KG1 (cell line): ENCODE results near the gene CAV2.

ENCODE experiments used
- DNase-seq: peaks from one replicate; lab custom pipeline; 2025; lab: John Stamatoyannopoulos, UW

CAV2 gene

DNA sequence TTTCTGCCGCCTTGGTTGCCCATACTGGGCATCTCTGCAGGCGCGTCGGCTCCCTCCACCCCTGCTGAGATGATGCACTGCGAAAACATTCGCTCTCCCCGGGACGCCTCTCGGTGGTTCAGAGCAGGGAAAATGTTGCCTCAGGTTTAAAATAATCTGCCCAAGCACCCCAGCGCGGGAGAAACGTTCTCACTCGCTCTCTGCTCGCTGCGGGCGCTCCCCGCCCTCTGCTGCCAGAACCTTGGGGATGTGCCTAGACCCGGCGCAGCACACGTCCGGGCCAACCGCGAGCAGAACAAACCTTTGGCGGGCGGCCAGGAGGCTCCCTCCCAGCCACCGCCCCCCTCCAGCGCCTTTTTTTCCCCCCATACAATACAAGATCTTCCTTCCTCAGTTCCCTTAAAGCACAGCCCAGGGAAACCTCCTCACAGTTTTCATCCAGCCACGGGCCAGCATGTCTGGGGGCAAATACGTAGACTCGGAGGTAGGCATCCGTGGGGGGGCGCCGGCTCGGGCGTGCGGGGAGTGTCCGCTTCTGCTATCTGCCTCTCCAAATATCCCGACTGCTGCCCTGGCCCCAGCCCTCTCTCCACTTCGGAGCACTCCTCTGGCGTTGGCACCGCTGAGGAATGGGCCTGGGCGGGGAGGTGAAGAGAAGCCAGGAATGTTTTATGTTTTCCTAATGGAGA lies 25.2 kb downstream of the CAV2 start, which contains the start of gene CAV1:
Gene CAV1, plus strand, starts transcription at position 428 of the 689 bp plus-strand sequence. Its CDS starts 27 bp downstream, at position 455.
- DNase-seq, result no peak

DNA sequence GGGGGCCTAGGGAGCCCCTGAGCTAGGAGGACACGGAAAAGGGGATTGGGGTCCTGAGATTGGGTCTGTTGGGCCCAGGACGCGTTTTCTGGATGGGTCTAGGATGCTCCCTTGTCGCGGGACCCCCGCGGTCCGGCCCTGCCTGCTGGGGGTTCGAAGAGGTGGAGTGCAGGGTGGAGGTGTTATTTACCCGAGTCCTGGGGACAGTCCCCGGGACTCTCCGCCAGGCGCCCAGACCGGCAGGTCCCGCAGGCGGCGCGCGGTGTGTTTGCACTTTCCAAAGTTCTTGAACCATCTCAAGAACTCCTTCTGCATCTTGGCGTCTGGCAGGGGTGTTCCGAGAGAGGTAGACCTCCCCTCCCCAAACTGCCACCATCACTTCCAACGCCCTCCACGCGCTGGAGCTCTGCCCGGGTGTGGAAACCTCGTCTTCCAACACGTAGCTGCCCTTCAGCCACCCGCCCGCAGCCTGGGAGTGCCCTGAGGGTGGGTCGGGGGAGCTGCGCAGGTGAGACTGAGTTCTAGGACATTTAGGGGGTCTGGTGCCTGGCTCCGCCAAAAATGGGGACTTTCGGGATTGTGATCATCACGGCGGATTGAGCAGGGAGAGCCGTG lies 25.9 kb downstream of the CAV2 start:
- DNase-seq, result no peak

DNA sequence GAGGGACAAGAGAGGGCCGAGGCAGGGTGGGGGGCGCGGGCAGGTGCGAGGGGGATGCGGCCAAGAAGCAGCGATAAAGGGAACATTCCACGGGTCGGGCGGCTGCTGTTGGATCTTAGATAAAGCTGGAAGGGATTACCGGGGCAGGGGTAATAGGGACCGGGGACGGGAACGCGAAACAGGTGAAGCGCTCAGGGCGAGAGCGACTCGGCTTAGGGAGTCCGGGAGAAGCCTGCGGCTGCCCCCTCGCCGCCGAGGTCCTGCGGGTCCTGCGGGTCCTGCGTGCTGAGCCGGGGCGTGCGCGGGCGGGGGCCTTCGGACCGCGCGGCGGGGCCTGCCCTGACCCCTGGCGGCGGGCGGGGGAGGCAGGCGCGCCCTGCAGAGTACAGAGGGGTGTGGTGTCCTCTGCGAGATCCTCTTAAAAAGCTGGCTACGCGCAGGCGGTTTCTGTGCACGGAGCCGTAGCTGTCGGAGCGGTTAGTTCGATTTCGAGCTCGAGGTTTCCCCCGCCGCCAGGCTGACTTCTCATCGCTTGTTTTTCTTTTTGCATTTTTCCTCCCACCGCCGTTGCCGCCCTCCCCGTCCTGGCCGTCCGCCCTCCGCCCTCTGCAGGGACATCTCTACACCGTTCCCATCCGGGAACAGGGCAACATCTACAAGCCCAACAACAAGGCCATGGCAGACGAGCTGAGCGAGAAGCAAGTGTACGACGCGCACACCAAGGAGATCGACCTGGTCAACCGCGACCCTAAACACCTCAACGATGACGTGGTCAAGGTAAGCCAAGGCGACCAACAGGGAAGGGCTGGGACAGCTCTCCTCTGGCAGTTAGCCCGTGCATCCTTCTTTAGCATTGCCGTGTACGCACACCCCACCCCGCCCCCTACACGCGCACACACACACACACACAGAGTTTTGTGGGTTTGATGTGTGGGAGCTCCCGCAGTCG lies 26.6 kb downstream of the CAV2 start:
- DNase-seq, result no peak

DNA sequence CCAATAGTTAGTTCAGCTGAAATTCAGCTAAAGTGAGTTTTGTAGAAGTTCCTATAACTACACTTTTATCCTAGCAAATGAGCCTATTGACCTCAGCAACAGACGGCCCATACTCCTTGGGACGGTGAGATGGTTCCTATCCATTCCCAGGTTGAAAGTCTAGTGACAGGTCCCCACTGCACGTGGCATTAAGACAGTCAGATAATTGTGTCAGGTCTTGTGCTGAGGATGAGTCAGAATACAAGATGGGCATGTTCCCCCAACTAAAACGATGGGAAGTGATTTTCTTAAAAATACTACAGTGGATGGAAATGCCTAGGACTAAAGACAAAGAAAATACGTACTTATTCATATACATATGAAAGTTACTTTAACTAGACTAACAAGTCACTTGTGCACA lies 27.4 kb downstream of the CAV2 start:
- no peak for DNase-seq

DNA sequence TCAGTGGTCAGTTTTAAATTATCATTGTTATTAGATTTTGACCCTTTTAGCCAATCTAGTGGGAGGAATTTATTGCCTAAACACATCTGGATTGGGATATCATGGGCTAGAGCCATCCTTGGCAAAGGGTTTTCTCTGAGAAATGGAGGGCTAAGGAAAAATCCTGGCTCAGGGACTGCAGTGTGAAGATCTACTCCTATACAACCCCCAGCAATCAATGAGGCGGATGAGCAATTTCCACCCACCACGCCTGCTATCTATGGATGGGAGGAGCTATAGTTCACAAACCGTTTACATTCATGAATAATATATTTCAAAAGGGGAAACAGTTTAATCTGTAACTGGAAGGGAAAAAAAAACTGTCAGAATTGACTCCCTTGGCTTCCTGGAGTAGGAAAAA lies 28.0 kb downstream of the CAV2 start:
- no peak for DNase-seq

DNA sequence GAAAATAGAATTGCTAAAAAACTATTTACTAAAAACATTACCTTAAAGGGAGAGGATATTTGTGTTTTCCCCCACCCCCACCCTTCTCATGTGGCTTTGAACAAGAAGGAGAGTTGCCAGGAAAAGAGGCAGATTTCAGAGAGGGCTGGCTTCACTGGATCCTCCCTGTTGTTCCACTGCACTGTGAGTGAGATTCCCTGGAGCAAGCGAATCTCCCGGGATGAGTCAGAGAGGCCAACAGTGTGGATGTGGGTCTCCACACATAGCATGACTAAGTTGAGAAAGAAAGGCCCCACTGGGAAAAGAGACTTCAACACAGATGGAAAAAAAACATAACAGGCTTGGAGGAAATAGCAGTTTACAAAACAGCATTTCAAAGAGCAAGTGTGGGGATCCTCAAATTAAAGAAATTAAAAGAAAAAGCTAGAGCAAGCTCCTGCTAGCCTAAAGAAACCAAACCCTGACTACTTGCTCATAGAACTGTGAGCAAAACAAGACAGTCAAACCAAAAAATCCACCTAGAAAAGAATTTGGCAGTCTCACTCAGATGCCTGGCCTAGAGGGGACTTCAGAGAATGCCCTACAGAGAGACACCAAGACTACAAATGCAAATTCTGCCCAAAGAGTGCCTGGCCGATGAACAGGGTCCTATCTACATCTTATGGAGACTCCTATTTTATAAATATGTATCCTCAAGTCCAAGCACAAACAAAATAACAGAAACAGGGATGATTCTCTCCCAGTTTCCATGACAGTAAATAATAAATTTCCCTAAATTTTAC lies 28.7 kb downstream of the CAV2 start:
- no peak for DNase-seq

DNA sequence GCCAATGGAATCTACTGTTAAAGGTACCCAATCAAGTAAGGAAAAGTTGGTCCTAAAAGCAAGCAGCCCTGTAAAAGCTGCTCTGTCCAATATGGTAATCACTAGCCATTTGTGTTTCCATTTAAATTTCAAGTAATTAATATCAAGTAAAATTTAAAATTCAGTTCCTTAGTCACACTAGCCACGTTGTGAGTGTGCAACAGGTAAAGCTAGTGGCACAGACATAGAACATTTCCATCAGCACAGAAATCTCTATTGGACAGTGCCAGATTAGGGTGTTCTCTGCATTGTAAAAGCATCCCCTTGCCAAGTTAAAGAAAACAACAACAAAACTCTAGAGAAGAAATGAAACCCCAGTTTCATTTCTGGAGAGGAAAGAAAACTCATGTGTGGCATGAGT lies 29.7 kb downstream of the CAV2 start:
- no peak for DNase-seq

DNA sequence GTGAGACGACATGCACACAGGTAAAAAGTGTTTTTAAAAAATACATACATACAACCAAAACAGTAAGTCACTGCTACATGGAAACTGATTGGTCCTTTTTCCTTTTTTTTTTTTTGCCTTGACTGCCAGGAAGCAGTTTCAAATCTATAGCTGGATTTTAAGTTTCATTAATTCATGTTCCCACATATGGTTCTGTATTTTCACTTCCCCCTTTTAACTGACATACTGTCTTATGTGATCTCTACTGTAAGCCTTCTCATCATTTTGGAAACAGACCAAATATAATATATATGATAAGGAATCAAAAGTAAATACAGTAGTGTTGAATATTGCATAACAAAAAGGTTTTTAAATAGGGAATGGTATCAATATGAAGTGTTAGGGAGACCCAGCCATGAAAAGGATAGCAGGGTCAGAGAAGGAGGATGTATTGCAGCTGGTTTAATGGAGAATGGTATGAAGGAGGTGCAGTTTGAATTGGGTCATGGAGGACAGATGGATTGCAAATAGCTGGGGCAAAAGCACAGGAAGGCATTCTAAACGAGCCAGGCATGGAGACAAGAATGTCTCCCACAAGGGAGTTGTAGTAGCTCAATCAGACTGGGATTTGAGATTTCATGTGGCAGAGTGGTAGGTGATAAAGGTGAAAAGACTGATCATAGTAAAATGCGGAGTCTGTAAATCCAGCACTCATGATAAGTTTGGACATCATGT lies 30.7 kb downstream of the CAV2 start:
- DNase-seq, result no peak

DNA sequence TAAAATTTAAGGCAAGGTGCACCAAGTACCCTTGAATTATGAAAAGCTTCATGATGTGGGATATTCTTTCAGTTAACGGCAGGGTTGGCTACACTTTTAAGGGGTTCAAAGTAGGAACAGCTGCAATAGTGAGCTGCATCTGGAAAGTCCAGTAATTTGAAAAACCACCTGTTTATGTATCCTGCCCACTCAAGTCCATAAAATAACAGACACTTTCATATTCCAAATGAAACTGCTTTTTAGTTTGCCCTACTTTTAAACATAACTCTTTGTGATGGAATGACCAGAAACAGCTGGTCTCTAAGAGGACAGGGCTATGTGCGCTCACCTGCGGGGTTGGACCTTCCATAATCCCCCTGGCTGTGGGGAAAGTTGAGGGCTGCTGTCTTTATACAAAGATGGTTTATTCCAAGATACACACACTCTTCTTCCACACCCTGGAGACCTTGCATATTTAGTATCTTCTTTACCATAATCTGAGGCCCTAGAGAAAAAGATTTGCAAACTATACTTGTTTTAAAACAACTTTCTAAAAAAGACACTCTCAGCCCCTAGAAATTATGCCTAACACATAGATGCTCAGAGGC lies 32.7 kb downstream of the CAV2 start:
- DNase-seq, result no peak

DNA sequence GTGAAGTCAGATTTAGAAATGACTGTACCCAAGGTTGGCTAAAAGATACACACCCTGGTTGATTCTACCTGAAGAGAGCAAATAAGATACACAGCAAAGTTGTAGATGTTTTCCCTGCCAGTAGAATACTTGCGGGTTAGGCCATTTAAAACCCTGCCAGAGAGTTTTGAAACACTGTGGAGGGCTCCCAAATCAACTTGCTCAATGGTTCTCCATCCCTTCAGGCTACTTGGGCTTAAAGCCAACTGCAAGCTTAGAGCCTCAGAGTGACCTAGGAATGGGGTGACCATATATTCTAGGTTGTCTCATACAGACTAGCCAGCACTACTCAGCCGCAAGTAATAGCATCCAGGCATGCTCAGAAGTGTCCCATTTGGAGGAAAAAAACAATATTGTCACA lies 35.3 kb downstream of the CAV2 start:
- no peak for DNase-seq

DNA sequence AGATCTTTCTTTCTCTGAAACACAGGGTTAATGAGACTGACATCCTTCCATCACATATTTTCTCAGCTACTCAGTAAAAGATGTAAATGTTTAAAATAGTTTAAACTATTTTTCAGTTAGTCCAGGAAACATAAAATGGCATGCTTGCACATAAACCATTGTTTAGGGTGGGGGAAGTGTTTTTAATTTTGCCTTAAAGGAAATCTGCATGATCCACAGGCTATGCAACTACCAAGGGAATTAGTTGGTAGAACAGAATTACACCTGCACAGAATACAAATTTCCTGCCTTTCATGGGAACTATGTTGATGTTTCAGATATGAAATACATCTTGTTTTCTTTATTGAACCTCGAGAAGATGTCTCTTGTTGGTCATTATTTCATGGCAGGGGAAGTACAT lies 35.9 kb downstream of the CAV2 start:
- DNase-seq, result no peak

DNA sequence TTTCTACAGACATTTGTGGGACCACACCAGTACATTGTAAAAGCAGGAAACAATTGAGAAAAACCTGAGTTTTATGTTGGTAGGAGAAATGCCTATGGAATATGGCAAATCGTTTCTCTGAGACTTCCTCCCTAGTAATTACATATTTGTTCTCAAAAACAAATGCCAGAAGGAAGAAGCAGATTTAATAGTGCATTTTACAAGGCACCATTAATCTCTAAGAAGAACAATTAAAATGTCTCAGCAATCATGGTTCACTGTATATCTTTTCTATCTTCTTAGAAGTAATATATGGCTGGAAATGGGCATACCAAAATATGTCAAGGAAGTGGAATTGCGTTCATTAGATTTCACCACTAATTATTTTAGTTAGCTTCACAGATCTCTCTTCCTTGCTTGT lies 38.6 kb downstream of the CAV2 start:
- no peak for DNase-seq

DNA sequence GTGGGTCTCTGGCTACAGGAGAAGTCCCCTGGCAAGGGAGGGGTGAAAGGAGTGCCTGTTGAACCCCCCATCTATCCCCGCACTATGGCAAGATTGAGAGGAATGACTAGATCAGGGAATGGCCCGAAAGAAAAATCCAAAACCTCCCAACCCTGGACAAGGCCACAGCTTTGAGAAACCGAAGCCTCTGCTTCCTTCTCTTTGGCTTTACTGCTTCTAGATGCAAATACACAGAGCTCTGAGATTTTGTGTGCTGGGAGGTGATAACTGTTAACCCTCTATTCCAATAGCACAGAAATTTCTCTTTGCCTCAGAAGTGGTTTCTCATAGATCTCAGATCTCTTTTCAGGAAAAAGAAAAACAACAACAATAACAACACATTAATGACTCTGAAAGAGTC lies 40.3 kb downstream of the CAV2 start:
- no peak for DNase-seq

DNA sequence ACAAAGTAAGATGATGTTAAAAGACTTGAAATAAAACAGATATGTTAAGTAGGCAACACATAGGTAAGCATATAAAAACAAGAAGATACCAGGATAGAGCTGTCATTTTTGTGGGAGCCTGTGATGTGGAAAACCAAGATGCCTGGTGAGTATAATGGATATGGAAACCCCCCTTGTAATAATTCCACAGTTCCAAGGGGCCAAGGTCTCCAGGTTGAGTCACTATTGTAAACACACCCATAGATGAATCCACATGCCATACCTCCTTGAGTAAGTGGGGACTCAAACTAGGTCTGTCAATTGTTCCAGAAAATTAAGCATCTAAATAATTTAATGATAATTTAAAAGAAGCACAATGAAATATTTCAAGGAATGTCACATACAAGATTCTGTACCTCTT lies 41.2 kb downstream of the CAV2 start:
- DNase-seq, result no peak

DNA sequence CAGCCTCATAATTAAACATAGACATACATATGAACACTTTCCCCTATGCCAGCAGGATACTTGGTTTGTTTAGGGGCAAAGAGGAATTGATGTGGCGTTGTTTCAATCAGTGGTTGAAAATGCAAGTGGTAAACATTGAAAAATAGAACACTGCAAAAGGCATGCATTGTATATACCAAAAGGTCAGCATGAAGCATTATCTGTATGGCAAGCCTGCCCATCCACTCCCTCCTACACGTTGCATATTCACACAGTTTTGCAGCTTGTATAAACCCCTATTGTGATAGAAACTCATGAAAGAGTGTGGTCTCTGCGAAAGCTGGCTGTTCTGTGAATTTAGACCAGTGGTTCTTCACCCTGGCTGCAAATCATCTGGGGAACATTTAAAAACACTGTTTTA lies 42.4 kb downstream of the CAV2 start:
- no peak for DNase-seq

DNA sequence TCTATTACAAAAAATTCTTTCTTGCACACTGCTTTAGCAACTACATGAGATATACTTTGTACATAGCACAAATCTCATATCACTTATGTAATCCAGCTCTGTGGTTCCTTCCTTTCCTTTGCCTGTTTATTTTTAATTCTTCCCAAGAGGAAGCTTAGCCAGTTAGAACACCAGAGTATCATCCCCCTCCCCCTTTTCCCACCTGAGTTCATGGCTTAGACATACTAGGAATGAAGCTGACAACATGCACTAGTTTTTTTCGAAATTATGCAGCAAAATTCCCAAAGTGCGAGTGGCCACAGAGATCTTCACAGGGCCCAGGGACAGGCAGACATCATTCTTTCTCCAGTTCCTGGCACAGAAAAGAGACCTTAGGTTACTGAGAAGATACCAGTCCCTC lies 43.1 kb downstream of the CAV2 start:
- no peak for DNase-seq

DNA sequence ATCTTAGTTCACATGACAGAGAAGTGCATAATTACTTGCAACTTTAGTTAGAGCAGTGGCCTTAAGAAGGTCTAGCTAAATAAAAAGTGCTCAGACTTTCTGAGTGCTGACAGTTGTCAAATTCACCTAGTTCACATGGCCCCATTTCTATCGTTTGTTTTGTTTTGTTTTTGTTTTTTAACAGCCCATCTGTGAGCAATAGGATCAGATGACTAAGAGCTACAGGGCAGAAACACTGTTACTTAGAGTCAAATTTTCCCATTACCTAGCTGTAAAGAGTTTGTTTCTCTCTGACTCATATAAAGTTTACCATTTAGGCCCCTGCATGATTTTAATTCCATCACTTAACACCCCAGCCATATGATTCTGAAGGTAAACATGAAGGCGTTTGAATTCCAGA lies 44.1 kb downstream of the CAV2 start:
- DNase-seq, result no peak

DNA sequence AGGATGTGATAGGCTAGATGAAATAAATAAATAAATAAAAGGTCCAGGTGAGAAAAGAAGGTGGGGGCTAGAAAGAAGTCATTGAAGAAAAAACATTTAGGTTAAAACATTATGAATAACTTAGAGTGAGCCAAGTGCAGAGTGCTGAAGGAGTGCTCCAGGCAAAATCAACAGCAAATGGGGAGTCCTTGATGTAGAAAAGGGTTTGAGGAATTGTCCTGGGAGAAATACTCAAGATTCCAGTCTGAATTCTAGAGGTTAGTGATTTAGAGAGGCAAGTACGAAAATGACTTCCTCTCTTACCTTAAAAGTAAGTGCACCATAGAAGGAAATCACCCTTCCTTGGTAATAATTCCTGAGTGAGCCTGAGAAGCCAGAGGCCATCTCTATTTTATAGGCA lies 44.9 kb downstream of the CAV2 start:
- no peak for DNase-seq

DNA sequence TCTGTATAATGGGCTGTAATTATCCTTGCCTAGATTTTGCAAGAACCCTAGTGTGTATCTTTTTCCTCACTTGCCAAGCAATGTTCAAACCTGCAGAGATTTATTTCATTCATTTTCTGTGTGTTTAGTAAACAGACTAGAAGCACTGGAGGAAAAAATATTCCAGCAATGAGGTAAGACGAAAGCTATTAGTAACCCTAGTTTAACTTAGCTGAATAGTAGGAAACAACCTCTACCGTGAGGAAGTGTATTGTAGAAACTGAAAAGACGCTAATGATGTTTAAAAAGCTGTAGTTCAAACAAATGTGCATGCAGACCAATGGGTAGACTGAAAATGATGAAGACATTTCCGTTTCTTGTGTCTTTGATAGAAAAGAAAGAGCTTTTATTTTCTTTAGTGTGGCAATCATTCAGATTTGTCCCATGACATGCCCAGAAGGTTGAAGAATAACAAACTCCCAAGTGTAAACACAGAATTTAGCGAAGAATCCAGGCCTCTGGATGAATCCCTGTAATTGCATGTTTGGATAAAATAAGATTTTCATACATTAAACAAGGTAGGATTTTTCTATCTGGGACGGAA lies 46.0 kb downstream of the CAV2 start:
- DNase-seq, result no peak

DNA sequence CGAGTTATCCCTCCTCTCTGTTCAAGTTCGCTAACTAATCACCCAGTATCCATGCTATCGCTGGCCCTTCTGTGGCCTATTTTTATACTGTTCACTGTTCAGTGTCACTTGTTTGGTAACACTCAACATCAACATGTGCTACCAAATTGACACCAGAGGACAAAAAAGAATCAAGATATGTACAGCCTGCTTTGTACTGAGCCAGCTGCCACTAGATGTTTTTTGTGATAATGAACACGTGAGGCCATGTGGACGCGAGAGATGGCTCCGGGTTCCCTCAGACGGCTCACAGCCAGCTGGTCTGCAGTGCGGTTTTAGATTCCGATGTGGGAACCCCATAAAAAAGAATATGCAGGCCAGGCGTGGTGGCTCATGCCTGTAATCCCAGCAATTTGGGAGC lies 46.5 kb downstream of the CAV2 start:
- DNase-seq, result no peak

DNA sequence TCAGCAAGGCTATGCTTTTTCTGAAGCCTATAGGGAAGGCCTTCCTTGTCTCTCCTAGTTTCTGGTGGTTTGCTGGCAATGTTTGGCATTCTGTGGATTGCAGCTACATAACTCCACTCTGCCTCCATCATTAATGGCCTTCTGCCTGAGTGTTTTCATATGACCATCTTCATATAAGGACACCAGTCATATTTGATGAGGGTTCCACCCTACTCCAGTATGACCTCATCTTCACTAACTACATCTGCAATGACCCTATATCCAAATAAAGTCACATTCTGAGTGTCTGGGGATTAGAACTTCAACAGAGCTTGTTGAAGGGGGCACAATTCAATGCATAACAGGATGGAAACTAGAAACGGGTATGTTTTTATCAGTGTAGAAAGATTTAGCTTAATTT lies 47.4 kb downstream of the CAV2 start:
- DNase-seq, result no peak
